Endothelial cell (in vitro differentiated cells): Measurements from ENCODE around the gene EMC9. TPM values are rescaled to one million over a fixed set of nuclear protein-coding genes. Genes with fewer than 3 reads are reported as not detected.

Experiments used
- DNase-seq: peaks from one replicate; pipeline ENCODE4 v3.0.0; 2021; ENCODE audit warnings: low spot score
- H3K27ac Mint-ChIP-seq: one replicate; pipeline ENCODE4 v1.8.0; 2021; ENCODE audit warnings: mixed read lengths, inconsistent platforms; ENCODE audit not compliant: unreplicated experiment
- H3K27me3 Mint-ChIP-seq: one replicate; pipeline ENCODE4 v1.8.0; 2021; ENCODE audit warnings: mild to moderate bottlenecking, moderate library complexity, mixed read lengths, inconsistent platforms; ENCODE audit not compliant: unreplicated experiment
- H3K36me3 Mint-ChIP-seq: one replicate; pipeline ENCODE4 v1.8.0; 2021; ENCODE audit warnings: mild to moderate bottlenecking, low read depth, mixed read lengths, inconsistent platforms; ENCODE audit not compliant: unreplicated experiment
- H3K4me1 Mint-ChIP-seq: one replicate; pipeline ENCODE4 v1.8.0; 2021; ENCODE audit warnings: mild to moderate bottlenecking, mixed read lengths, inconsistent platforms; ENCODE audit not compliant: unreplicated experiment
- H3K4me3 Mint-ChIP-seq: one replicate; pipeline ENCODE4 v1.8.0; 2021; ENCODE audit warnings: mild to moderate bottlenecking, mixed read lengths, inconsistent platforms; ENCODE audit not compliant: unreplicated experiment
- H3K9me3 Mint-ChIP-seq: one replicate; pipeline ENCODE4 v1.8.0; 2021; ENCODE audit warnings: mixed read lengths, inconsistent platforms; ENCODE audit not compliant: unreplicated experiment
- CTCF ChIP-seq: fragments of 200-600 bp; sonication (generic); IDR thresholded peaks from one replicate; pipeline ENCODE4 v1.5.0; 2021; ENCODE audit warnings: antibody characterized with exemption; ENCODE audit not compliant: unreplicated experiment
- total RNA-seq: library from RNA; stranded (reverse); fragmentation: NEBNext Ultra II Directional; extraction: Animal tissue kit (Norgen Biotek cat#: 25700); gene quantifications from one replicate; pipeline ENCODE4 v1.2.1, GENCODE V29; 2021; ENCODE audit not compliant: unreplicated experiment

The EMC9 gene
- total RNA-seq, 1 donor from 2014 or later, result 16.7 TPM

- no peak for DNase-seq
- no peak overlapping the region for H3K4me3 Mint-ChIP-seq
- peaks cover 11% of the 10 kb centered on the region for H3K27me3 Mint-ChIP-seq
- H3K36me3 Mint-ChIP-seq, result peaks cover 30% of the 10 kb centered on the region
- no peak overlapping the region for H3K27ac Mint-ChIP-seq
- no peak for TF ChIP-seq CTCF
- H3K9me3 Mint-ChIP-seq, result no peaks in the 10 kb centered on the region
- peaks cover 5% of the 10 kb centered on the region for H3K4me1 Mint-ChIP-seq
These were observed 41.0 kb downstream of the EMC9 start for GRCh38 chr14:24100197-24100981.

GRCh38 chr14:24098927-24099813 is 42.2 kb downstream of the EMC9 start:
- Mint-ChIP-seq H3K27ac (no peak overlapping the region), H3K9me3 (no peaks in the 10 kb centered on the region), H3K4me3 (peak overlapping the region; percentile 49), H3K36me3 (peaks cover 22% of the 10 kb centered on the region), H3K4me1 (peaks cover 10% of the 10 kb centered on the region), H3K27me3 (peaks cover 11% of the 10 kb centered on the region)
- DNase-seq, result no peak
- no peak for TF ChIP-seq CTCF

GRCh38 chr14:24098229-24098926 is 43.0 kb downstream of the EMC9 start:
- no peak overlapping the region for H3K4me3 Mint-ChIP-seq
- H3K36me3 Mint-ChIP-seq, result peaks cover 14% of the 10 kb centered on the region
- H3K4me1 Mint-ChIP-seq, result peaks cover 12% of the 10 kb centered on the region
- H3K9me3 Mint-ChIP-seq, result no peaks in the 10 kb centered on the region
- DNase-seq, result no peak
- TF ChIP-seq CTCF, result no peak
- H3K27ac Mint-ChIP-seq, result no peak overlapping the region
- H3K27me3 Mint-ChIP-seq, result peaks cover 9% of the 10 kb centered on the region

- no peak for TF ChIP-seq CTCF
- H3K27ac Mint-ChIP-seq, result no peak overlapping the region
- H3K4me1 Mint-ChIP-seq, result peaks cover 16% of the 10 kb centered on the region
- H3K9me3 Mint-ChIP-seq, result no peaks in the 10 kb centered on the region
- peak overlapping the region; percentile 51 for H3K4me3 Mint-ChIP-seq
- peaks cover 8% of the 10 kb centered on the region for H3K36me3 Mint-ChIP-seq
- DNase-seq, result no peak
- peaks cover 10% of the 10 kb centered on the region for H3K27me3 Mint-ChIP-seq
These were observed 44.7 kb downstream of the EMC9 start for GRCh38 chr14:24096545-24097181.
